Measurements from ENCODE around the gene ZNF624. TPM values are rescaled to one million over a fixed set of nuclear protein-coding genes. Genes with fewer than 3 reads are reported as not detected.

ZNF624 gene
- polyA plus RNA-seq, 1 donor (not counting 4 experiments of a cell fraction or from before 2014, with no cell fraction given) = 2.1 TPM

GRCh38 chr17:16583781-16584180 lies 69.9 kb downstream of the ZNF624 start:
- dilution Hi-C loops (cut with MboI; ENCODE audit: extremely low pct_ligation_motif_present, low sequenced_read_pairs) = no loop called here
- Histone ChIP-seq H2AFZ (ENCODE audit: control insufficient read depth, low read length) (peak overlapping the region; percentile 100), H3K9me3 (ENCODE audit: control insufficient read depth, low read depth, low read length) (no peaks in the 10 kb centered on the region), H3K9me1 (ENCODE audit: control insufficient read depth, extremely low read depth, insufficient read depth, low read length) (no peaks in the 10 kb centered on the region), H3K27me3 (ENCODE audit: control insufficient read depth, extremely low read depth, insufficient read depth, low read length) (peaks cover 6% of the 10 kb centered on the region), H3K27ac (ENCODE audit: control insufficient read depth, insufficient read depth, low read length) (no peak overlapping the region), H3K79me2 (ENCODE audit: control insufficient read depth, insufficient read depth, low read length) (no peaks in the 10 kb centered on the region), H3K9ac (ENCODE audit: control insufficient read depth, extremely low read depth, insufficient read depth, low read length) (no peak overlapping the region), H4K20me1 (ENCODE audit: control insufficient read depth, extremely low read depth, insufficient read depth, low read length) (no peaks in the 10 kb centered on the region), H3K4me3 (ENCODE audit: control insufficient read depth in 2 of 3, extremely low read depth in 1 of 3, insufficient read depth in 2 of 3, low read depth in 1 of 3, low read length in 3 of 3) (no peak overlapping the region), H3K4me1 (ENCODE audit: control insufficient read depth, extremely low read depth, insufficient read depth, low read length) (peaks cover 7% of the 10 kb centered on the region), H3K36me3 (ENCODE audit: control insufficient read depth in 2 of 2, extremely low read depth in 1 of 2, insufficient read depth in 2 of 2, low read length in 2 of 2) (no peaks in the 10 kb centered on the region), H3K4me2 (ENCODE audit: control insufficient read depth, extremely low read depth, insufficient read depth, low read depth, low read length) (peak overlapping the region; percentile 96)
- no peak for TF ChIP-seq CTCF (optimal IDR thresholded peaks at IDR 0.05 in 1 of 3, IDR thresholded peaks at IDR 0.05 in 1 of 3, conservative IDR thresholded peaks at IDR 0.05 in 1 of 3; ENCODE audit: extremely low read depth in 1 of 3, insufficient read depth in 2 of 3, low read length in 3 of 3)
- FAIRE-seq (no peak), DNase-seq (ENCODE audit: low read depth, low spot score) (no peak)

DNA sequence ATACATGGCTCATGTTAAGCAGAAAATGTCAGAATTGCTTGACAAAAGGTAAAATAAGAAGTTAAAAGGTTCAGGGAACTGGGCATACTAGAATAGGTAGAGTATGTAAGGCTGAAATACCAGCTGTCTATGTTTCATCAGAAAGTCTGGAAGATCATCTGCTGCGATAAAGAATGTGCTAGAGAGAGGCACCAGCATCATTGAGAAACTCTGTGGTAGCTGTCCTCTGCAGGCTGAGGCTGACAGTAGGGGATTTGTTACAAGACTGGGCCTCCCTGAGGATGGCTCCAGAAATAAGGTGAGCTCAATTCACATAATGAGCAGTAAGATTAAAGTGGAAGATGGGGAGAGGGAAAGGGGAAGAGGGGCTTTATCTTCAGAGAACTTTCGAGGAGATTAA lies 80.2 kb downstream of the ZNF624 start:
- H3K9ac ChIP-seq (ENCODE audit: control insufficient read depth, extremely low read depth, insufficient read depth, low read length) = no peak overlapping the region
- no peaks in the 10 kb centered on the region for H3K27me3 ChIP-seq (ENCODE audit: control insufficient read depth, extremely low read depth, insufficient read depth, low read length)
- H3K9me3 ChIP-seq (ENCODE audit: control insufficient read depth, low read depth, low read length) = no peaks in the 10 kb centered on the region
- H3K4me3 ChIP-seq (ENCODE audit: control insufficient read depth in 2 of 3, extremely low read depth in 1 of 3, insufficient read depth in 2 of 3, low read depth in 1 of 3, low read length in 3 of 3) = no peak overlapping the region
- H3K36me3 ChIP-seq (ENCODE audit: control insufficient read depth in 2 of 2, extremely low read depth in 1 of 2, insufficient read depth in 2 of 2, low read length in 2 of 2) = no peaks in the 10 kb centered on the region
- no peaks in the 10 kb centered on the region for H4K20me1 ChIP-seq (ENCODE audit: control insufficient read depth, extremely low read depth, insufficient read depth, low read length)
- no peak overlapping the region for H3K4me2 ChIP-seq (ENCODE audit: control insufficient read depth, extremely low read depth, insufficient read depth, low read depth, low read length)
- TF ChIP-seq CTCF (optimal IDR thresholded peaks at IDR 0.05 in 1 of 3, IDR thresholded peaks at IDR 0.05 in 1 of 3, conservative IDR thresholded peaks at IDR 0.05 in 1 of 3; ENCODE audit: extremely low read depth in 1 of 3, insufficient read depth in 2 of 3, low read length in 3 of 3) (no peak), EZH2 (IDR thresholded peaks at IDR 0.05; ENCODE audit: low read length) (no peak)
- dilution Hi-C loops (cut with MboI; ENCODE audit: extremely low pct_ligation_motif_present, low sequenced_read_pairs) = no loop called here
- H3K4me1 ChIP-seq (ENCODE audit: control insufficient read depth, extremely low read depth, insufficient read depth, low read length) = peaks cover under 1% of the 10 kb centered on the region
- FAIRE-seq = no peak
- H3K9me1 ChIP-seq (ENCODE audit: control insufficient read depth, extremely low read depth, insufficient read depth, low read length) = no peaks in the 10 kb centered on the region
- H3K79me2 ChIP-seq (ENCODE audit: control insufficient read depth, insufficient read depth, low read length) = no peaks in the 10 kb centered on the region
- no peak overlapping the region for H2AFZ ChIP-seq (ENCODE audit: control insufficient read depth, low read length)
- DNase-seq (ENCODE audit: low read depth, low spot score) = no peak
- no peak overlapping the region for H3K27ac ChIP-seq (ENCODE audit: control insufficient read depth, insufficient read depth, low read length)

Small RNAs within 50 kb of the gene (small RNA-seq; reads per million reads assigned to genes)
- gene RNU6-405P (ENCODE audit: insufficient read length in 3 of 3, low read depth in 3 of 3, low replicate concordance in 1 of 3) = 0 reads per million in 3 experiments

Other genes with a start within 250 kb of the ZNF624 start
- 0.05 to 0.09 TPM (median 0.09 TPM) in 3 replicates for gene TRPV2, start 238.3 kb downstream of the ZNF624 start, polyA plus RNA-seq
- gene LRRC75A, start 161.7 kb downstream of the ZNF624 start, polyA plus RNA-seq = not detected in 3 replicates
- 6.0 to 7.3 TPM (median 7.0 TPM) in 3 replicates for gene ZNF287, start 84.6 kb downstream of the ZNF624 start, polyA plus RNA-seq
- 0.26 to 0.53 TPM (median 0.30 TPM) in 3 replicates for gene CCDC144A, start 36.4 kb upstream of the ZNF624 start, polyA plus RNA-seq